ENCODE data around the gene POU5F1. TPM values are rescaled to one million over a fixed set of nuclear protein-coding genes. Genes with fewer than 3 reads are reported as not detected.
A peak's percentile ranks its signal among the peaks of the same experiment; 100 is the strongest.
"Not testable (repeated sequence)": the region's sequence is repeated elsewhere in the genome, so short reads cannot be mapped to it uniquely, and the experiment has no call there.

Gene POU5F1
- total RNA-seq (2014; rRNA removed; shearing (Covaris generic)), result 0.39 TPM in 1 of 2 replicates, not detected in the other

- DNase-seq (ENCODE audit: low read depth), result no peak
Observed at GRCh38 chr6:31170600-31170881, at the start of gene POU5F1. TSS of gene POU5F1 (minus strand) at chr6:31170682. CDS start at chr6:31170620, 62 bp downstream.

GRCh38 chr6:31216208-31216898 lies 45.9 kb upstream of the POU5F1 start:
- no peak for DNase-seq (ENCODE audit: low read depth)

GRCh38 chr6:31215216-31215615 lies 44.7 kb upstream of the POU5F1 start:
- DNase-seq (ENCODE audit: low read depth), result not testable (repeated sequence)

- DNase-seq (ENCODE audit: low read depth), result no peak
Observed at GRCh38 chr6:31214516-31214915, 44.0 kb upstream of the POU5F1 start.

- no peak for DNase-seq (ENCODE audit: low read depth)
Observed at GRCh38 chr6:31210741-31211532, 40.5 kb upstream of the POU5F1 start.

- no peak for DNase-seq (ENCODE audit: low read depth)
Observed at GRCh38 chr6:31210123-31210522, 39.6 kb upstream of the POU5F1 start.

- no peak for DNase-seq (ENCODE audit: low read depth)
Observed at GRCh38 chr6:31209137-31209536, 38.7 kb upstream of the POU5F1 start.

- DNase-seq (ENCODE audit: low read depth), result no peak
Observed at GRCh38 chr6:31208506-31208905, 38.0 kb upstream of the POU5F1 start.

- no peak for DNase-seq (ENCODE audit: low read depth)
Observed at GRCh38 chr6:31205638-31206037, 35.2 kb upstream of the POU5F1 start.

- DNase-seq (ENCODE audit: low read depth), result peak; percentile 66
Observed at GRCh38 chr6:31204751-31205145, 34.3 kb upstream of the POU5F1 start.

GRCh38 chr6:31203345-31203979 lies 33.0 kb upstream of the POU5F1 start:
- DNase-seq (ENCODE audit: low read depth), result peak; percentile 82

- peak; percentile 39 for DNase-seq (ENCODE audit: low read depth)
Observed at GRCh38 chr6:31202259-31203166, 32.0 kb upstream of the POU5F1 start.

- DNase-seq (ENCODE audit: low read depth), result not testable (repeated sequence)
Observed at GRCh38 chr6:31199105-31199452, 28.6 kb upstream of the POU5F1 start.

- peak; percentile 93 for DNase-seq (ENCODE audit: low read depth)
Observed at GRCh38 chr6:31197559-31198305, 27.2 kb upstream of the POU5F1 start.

- not testable (repeated sequence) for DNase-seq (ENCODE audit: low read depth)
Observed at GRCh38 chr6:31196251-31197022, 26.0 kb upstream of the POU5F1 start.

GRCh38 chr6:31195308-31195979 lies 25.0 kb upstream of the POU5F1 start:
- DNase-seq (ENCODE audit: low read depth), result not testable (repeated sequence)

GRCh38 chr6:31194061-31194834 lies 23.8 kb upstream of the POU5F1 start:
- no peak for DNase-seq (ENCODE audit: low read depth)

GRCh38 chr6:31193206-31193605 lies 22.7 kb upstream of the POU5F1 start:
- no peak for DNase-seq (ENCODE audit: low read depth)
